Naive thymus-derived CD8-positive, alpha-beta T cell (primary cell): ENCODE results near the gene KSR2. TPM values are rescaled to one million over a fixed set of nuclear protein-coding genes. Genes with fewer than 3 reads are reported as not detected.
"Not testable (repeated sequence)": the region's sequence is repeated elsewhere in the genome, so short reads cannot be mapped to it uniquely, and the experiment has no call there.

ENCODE experiments used
- ATAC-seq, 2 donors: fragments of 150-1000 bp; cut with Tn5 transposase in 1 of 2; sonication (Bioruptor Pico), chemical (Tn5 transposase) in 1 of 2; 1 replicate in 1 of 2; 2 replicates in 1 of 2; pipeline ENCODE4 v1.10.0; 2021; ENCODE audit warnings: mild to moderate bottlenecking in 2 of 2, moderate library complexity in 2 of 2
- POLR2A ChIA-PET: fragments of 350-600 bp; sonication (Branson Sonifier 250); formaldehyde crosslinking; loops from one replicate; lab custom pipeline; 2021; ENCODE audit warnings: antibody characterized with exemption; lab: Charles Lee
- DNase-seq, 10 donors: peaks; one replicate each; pipeline versions ENCODE4 v3.0.0 to v3.0.0-alpha.2; 2020 to 2022
- H3K27ac Mint-ChIP-seq, 10 donors: one replicate each; pipeline ENCODE4 v1.8.0; 2020 to 2022; ENCODE audit warnings: mild to moderate bottlenecking in 10 of 10, mixed read lengths in 10 of 10, moderate library complexity in 4 of 10, inconsistent platforms in 1 of 10
- H3K27me3 Mint-ChIP-seq, 5 donors: one replicate each; pipeline ENCODE4 v1.8.0; 2021 to 2022; ENCODE audit warnings: mixed read lengths in 5 of 5
- H3K36me3 Mint-ChIP-seq, 3 donors: one replicate each; pipeline ENCODE4 v1.8.0; 2020 to 2022; ENCODE audit warnings: mixed read lengths in 3 of 3, mild to moderate bottlenecking in 2 of 3, inconsistent platforms in 1 of 3
- H3K4me1 Mint-ChIP-seq, 4 donors: one replicate each; pipeline ENCODE4 v1.8.0; 2021 to 2022; ENCODE audit warnings: mixed read lengths in 4 of 4
- H3K4me3 Mint-ChIP-seq, 10 donors: one replicate each; pipeline ENCODE4 v1.8.0; 2020 to 2022; ENCODE audit warnings: mild to moderate bottlenecking in 10 of 10, mixed read lengths in 10 of 10, moderate library complexity in 6 of 10, inconsistent platforms in 1 of 10
- H3K9me3 Mint-ChIP-seq, 9 donors: one replicate each; pipeline ENCODE4 v1.8.0; 2020 to 2022; ENCODE audit warnings: mixed read lengths in 9 of 9, mild to moderate bottlenecking in 3 of 9, inconsistent platforms in 1 of 9, moderate library complexity in 1 of 9
- polyA plus RNA-seq, 3 donors: library from polyadenylated mRNA; unstranded; fragments of 300-500 nt; fragmentation: Illumina TruSeq; gene quantifications; one replicate each; pipeline ENCODE4 v1.2.3, GENCODE V29; 2021
- total RNA-seq, 8 experiments: library from RNA in 2 of 8; stranded (reverse) in 2 of 8; gene quantifications; one replicate each; pipeline ENCODE4 v1.2.3 and lab custom pipeline; 2021 to 2026

The KSR2 gene
- total and polyA plus RNA-seq, 5 experiments from 2014 or later, result not detected

- H3K4me3 Mint-ChIP-seq, result no peak overlapping the region
- ATAC-seq, result no peak
- no peaks in the 10 kb centered on the region for H3K4me1 Mint-ChIP-seq
- H3K27ac Mint-ChIP-seq, result no peak overlapping the region
- no peak for DNase-seq
- peaks cover 0 to 11% (median 6%) of the 10 kb centered on the region in 9 donors for H3K9me3 Mint-ChIP-seq
- no peaks in the 10 kb centered on the region for H3K36me3 Mint-ChIP-seq
- H3K27me3 Mint-ChIP-seq, result peaks cover 0 to 4% (median 0%) of the 10 kb centered on the region in 5 donors
- POLR2A ChIA-PET, result no interaction called here
Measured at GRCh38 chr12:117750657-117751056, 218.1 kb downstream of the KSR2 start.

DNA sequence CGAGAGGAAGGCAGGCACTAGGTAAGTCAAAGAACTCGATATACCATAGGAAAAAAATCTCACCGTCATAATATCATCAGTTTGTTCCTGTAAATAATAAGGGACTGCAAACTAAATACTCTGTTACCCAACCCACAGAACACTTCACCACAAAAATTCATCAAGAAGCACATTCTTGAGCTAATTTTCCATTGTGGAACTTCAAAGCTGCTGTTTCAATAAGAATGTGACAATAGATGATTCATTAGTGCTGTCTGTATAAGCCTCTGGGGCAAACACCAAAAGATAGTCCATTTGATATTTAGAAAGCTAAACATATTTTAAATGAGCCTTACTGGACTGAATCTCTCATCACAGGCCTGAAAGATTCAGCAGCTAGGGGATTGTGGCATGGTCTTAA lies 219.4 kb downstream of the KSR2 start:
- Mint-ChIP-seq H3K9me3 (peaks cover 0 to 11% (median 7%) of the 10 kb centered on the region in 9 donors), H3K4me3 (no peak overlapping the region), H3K4me1 (no peaks in the 10 kb centered on the region), H3K27ac (no peak overlapping the region), H3K27me3 (peaks cover 0 to 4% (median 0%) of the 10 kb centered on the region in 5 donors), H3K36me3 (no peaks in the 10 kb centered on the region)
- ATAC-seq, result no peak
- DNase-seq, result no peak
- POLR2A ChIA-PET, result no interaction called here

DNA sequence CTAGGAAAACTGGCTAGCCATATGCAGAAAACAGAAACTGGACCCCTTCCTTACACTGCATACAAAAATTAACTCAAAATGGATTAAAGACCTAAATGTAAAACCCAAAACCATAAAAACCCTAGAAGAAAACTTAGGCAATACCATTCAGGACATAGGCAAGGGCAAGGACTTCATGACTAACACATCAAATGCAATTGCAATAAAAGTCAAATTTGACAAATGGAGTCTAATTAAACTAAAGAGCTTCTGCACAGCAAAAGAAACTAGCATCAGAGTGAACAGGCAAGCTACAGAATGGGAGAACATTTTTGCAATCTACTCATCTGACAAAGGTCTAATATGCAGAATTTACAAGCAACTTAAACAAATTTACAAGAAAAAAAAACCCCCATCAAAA lies 222.4 kb downstream of the KSR2 start:
- POLR2A ChIA-PET, H3K4me1 Mint-ChIP-seq, DNase-seq, H3K4me3 Mint-ChIP-seq, H3K27ac Mint-ChIP-seq, ATAC-seq, H3K36me3 Mint-ChIP-seq: not testable (repeated sequence)
- Mint-ChIP-seq H3K27me3 (peaks cover 0 to 14% (median 6%) of the 10 kb centered on the region in 5 donors), H3K9me3 (peaks cover 0 to 11% (median 9%) of the 10 kb centered on the region in 9 donors)

GRCh38 chr12:117744418-117744817 lies 224.4 kb downstream of the KSR2 start:
- DNase-seq (no peak), ATAC-seq (no peak)
- Mint-ChIP-seq H3K4me3 (no peak overlapping the region), H3K27me3 (peaks cover 0 to 14% (median 6%) of the 10 kb centered on the region in 5 donors), H3K4me1 (no peaks in the 10 kb centered on the region), H3K9me3 (peaks cover 0 to 8% (median 4%) of the 10 kb centered on the region in 9 donors), H3K36me3 (no peaks in the 10 kb centered on the region), H3K27ac (no peak overlapping the region)
- POLR2A ChIA-PET, result no interaction called here

- Mint-ChIP-seq H3K4me3 (no peak overlapping the region), H3K9me3 (peaks cover 0 to 8% (median 4%) of the 10 kb centered on the region in 9 donors), H3K27me3 (peaks cover 0 to 14% (median 5%) of the 10 kb centered on the region in 5 donors), H3K36me3 (no peaks in the 10 kb centered on the region), H3K4me1 (no peaks in the 10 kb centered on the region), H3K27ac (no peak overlapping the region)
- POLR2A ChIA-PET, result no interaction called here
- DNase-seq (no peak), ATAC-seq (no peak)
Measured at GRCh38 chr12:117743761-117744160, 225.0 kb downstream of the KSR2 start.

DNA sequence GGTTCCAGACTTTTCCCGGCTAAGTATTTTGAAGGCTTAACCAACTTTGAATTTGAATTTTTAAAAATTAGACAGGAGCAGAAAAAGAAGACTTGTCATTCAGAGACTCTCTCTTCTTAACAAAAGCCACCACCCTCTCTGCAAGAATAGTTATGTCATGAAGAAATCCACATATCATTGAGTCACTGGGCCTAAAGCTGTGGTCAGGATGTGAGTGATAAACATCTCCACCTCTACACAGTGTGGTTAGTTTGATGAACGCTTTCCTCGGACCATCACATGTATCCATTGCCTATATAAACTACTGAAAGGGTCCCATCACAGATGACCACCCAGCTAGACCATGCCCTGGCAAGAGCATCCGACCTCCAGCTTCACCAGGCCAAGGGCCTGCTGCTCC lies 226.1 kb downstream of the KSR2 start:
- Mint-ChIP-seq H3K9me3 (peaks cover 0 to 8% (median 4%) of the 10 kb centered on the region in 9 donors), H3K4me1 (no peaks in the 10 kb centered on the region), H3K27ac (no peak overlapping the region), H3K4me3 (no peak overlapping the region), H3K27me3 (peaks cover 0 to 14% (median 5%) of the 10 kb centered on the region in 5 donors), H3K36me3 (no peaks in the 10 kb centered on the region)
- DNase-seq (no peak), ATAC-seq (no peak)
- POLR2A ChIA-PET, result no interaction called here

- DNase-seq, result no peak
- ATAC-seq, result no peak
- POLR2A ChIA-PET, result no interaction called here
- no peaks in the 10 kb centered on the region for H3K4me1 Mint-ChIP-seq
- peaks cover 0 to 10% (median 3%) of the 10 kb centered on the region in 5 donors for H3K27me3 Mint-ChIP-seq
- peaks cover 0 to 4% (median 0%) of the 10 kb centered on the region in 9 donors for H3K9me3 Mint-ChIP-seq
- peaks cover 0 to 3% (median 0%) of the 10 kb centered on the region in 3 donors for H3K36me3 Mint-ChIP-seq
- no peak overlapping the region for H3K4me3 Mint-ChIP-seq
- H3K27ac Mint-ChIP-seq, result no peak overlapping the region
Measured at GRCh38 chr12:117738233-117738632, 230.6 kb downstream of the KSR2 start.

DNA sequence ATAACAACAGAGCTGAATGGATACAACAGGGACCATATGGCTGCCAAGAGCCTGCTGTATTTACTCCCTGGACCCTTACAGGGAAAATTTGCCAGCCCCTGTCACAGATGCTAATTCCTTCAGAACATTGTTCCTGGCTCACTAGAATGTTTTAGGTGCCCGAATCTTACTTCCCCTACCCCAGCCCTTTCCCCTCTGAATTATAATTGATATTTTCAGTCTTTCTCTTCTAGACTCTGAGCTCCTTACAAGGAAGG lies 235.3 kb downstream of the KSR2 start:
- no peak overlapping the region for H3K27ac Mint-ChIP-seq
- peaks cover 0 to 14% (median 3%) of the 10 kb centered on the region in 9 donors for H3K9me3 Mint-ChIP-seq
- DNase-seq (no peak), ATAC-seq (no peak)
- peaks cover 0 to 6% (median 3%) of the 10 kb centered on the region in 3 donors for H3K36me3 Mint-ChIP-seq
- POLR2A ChIA-PET, result no interaction called here
- peaks cover 0 to 12% (median 0%) of the 10 kb centered on the region in 5 donors for H3K27me3 Mint-ChIP-seq
- no peak overlapping the region for H3K4me3 Mint-ChIP-seq
- H3K4me1 Mint-ChIP-seq, result no peaks in the 10 kb centered on the region

- Mint-ChIP-seq H3K36me3 (peaks cover 0 to 6% (median 3%) of the 10 kb centered on the region in 3 donors), H3K27ac (peak overlapping the region in 1 of 10 donors; percentile 59), H3K4me3 (no peak overlapping the region), H3K4me1 (no peaks in the 10 kb centered on the region), H3K27me3 (peaks cover 0 to 12% (median 0%) of the 10 kb centered on the region in 5 donors), H3K9me3 (peaks cover 0 to 14% (median 3%) of the 10 kb centered on the region in 9 donors)
- DNase-seq, result no peak
- no peak for ATAC-seq
- POLR2A ChIA-PET, result no interaction called here
Measured at GRCh38 chr12:117732761-117733548, 235.8 kb downstream of the KSR2 start.

- ATAC-seq, H3K36me3 Mint-ChIP-seq, H3K27ac Mint-ChIP-seq, H3K4me3 Mint-ChIP-seq, DNase-seq, POLR2A ChIA-PET, H3K4me1 Mint-ChIP-seq: not testable (repeated sequence)
- H3K27me3 Mint-ChIP-seq, result peaks cover 0 to 12% (median 0%) of the 10 kb centered on the region in 5 donors
- H3K9me3 Mint-ChIP-seq, result peaks cover 0 to 14% (median 3%) of the 10 kb centered on the region in 9 donors
Measured at GRCh38 chr12:117731131-117731530, 237.7 kb downstream of the KSR2 start.

DNA sequence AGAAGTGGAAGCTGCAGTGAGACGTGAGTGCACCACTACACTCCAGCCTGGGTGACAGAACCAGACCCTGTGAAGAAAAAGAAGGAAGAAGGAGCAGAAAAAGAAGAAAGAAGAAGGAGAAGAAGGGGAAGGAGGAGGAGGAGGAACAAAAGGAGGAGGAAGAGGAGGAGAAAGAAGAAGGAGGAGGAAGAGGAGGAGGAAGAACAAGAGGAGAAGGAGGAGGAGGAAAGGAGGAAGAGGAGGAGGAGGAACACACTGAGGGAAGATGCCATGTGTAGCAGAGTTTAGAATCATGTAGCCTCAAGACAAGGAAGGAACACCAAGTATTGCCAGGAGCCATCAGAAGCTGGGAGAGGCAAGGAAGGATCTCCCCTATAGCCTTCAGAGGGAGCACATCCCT lies 241.5 kb downstream of the KSR2 start:
- POLR2A ChIA-PET, result no interaction called here
- no peak for ATAC-seq
- Mint-ChIP-seq H3K4me1 (no peaks in the 10 kb centered on the region), H3K27me3 (peaks cover 0 to 4% (median 2%) of the 10 kb centered on the region in 5 donors), H3K27ac (peak overlapping the region in 1 of 10 donors; percentile 40), H3K4me3 (no peak overlapping the region), H3K9me3 (peaks cover 0 to 20% (median 3%) of the 10 kb centered on the region in 9 donors), H3K36me3 (peaks cover 0 to 3% (median 0%) of the 10 kb centered on the region in 3 donors)
- no peak for DNase-seq

DNA sequence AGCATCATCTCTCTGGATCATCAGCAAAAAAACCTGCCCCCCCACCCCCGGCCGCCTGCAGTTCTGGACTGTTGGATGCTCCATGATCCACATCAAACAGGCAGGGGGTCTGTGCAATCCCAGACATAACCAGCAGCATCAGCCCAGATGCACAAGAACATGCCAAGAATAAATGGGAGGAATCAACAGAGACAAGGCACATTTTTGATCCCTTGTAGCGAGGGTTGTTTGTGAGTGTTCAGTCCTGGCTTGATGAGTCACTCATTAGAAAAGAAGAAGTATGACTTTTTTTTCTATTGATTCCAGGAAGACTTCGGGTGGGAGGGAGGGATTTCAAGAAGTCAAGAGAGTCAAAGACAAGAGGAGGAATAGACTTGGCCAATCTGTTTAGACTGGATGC lies 244.2 kb downstream of the KSR2 start:
- POLR2A ChIA-PET, result no interaction called here
- no peaks in the 10 kb centered on the region for H3K36me3 Mint-ChIP-seq
- no peak for DNase-seq
- no peak overlapping the region for H3K27ac Mint-ChIP-seq
- no peak for ATAC-seq
- H3K4me3 Mint-ChIP-seq, result no peak overlapping the region
- H3K27me3 Mint-ChIP-seq, result peaks cover 0 to 9% (median 4%) of the 10 kb centered on the region in 5 donors
- H3K4me1 Mint-ChIP-seq, result no peaks in the 10 kb centered on the region
- peaks cover 0 to 20% (median 3%) of the 10 kb centered on the region in 9 donors for H3K9me3 Mint-ChIP-seq

DNA sequence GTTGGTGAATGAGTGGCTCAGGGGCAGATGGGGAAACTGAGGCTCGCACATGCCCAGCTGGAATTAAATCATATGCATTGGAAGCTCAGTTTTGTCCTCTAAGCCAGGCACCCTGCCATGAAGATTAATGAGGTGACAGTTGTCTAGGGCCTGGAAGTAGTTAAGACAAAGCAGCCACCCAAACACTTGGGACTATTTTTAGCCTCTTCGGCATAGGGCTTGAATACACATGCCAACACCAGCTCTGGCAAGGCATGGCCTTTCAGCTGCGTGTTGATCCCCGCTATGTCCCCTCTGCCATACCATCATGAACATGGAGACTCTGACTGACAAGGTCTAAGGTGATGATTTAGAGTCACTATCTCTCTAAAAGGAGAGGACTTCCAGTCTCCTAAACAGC lies 250.2 kb downstream of the KSR2 start:
- Mint-ChIP-seq H3K27ac (no peak overlapping the region), H3K4me1 (no peaks in the 10 kb centered on the region), H3K36me3 (no peaks in the 10 kb centered on the region), H3K27me3 (peaks cover 0 to 24% (median 4%) of the 10 kb centered on the region in 5 donors), H3K4me3 (no peak overlapping the region), H3K9me3 (peaks cover 0 to 18% (median 4%) of the 10 kb centered on the region in 9 donors)
- ATAC-seq (no peak), DNase-seq (no peak)
- POLR2A ChIA-PET, result no interaction called here
